ENCODE results near the gene USP34. TPM values are rescaled to one million over a fixed set of nuclear protein-coding genes. Genes with fewer than 3 reads are reported as not detected.
"Not testable (repeated sequence)": the region's sequence is repeated elsewhere in the genome, so short reads cannot be mapped to it uniquely, and the experiment has no call there.

The USP34 gene
- total RNA-seq, 4 donors from 2014 or later = 120 to 210 (median 157) TPM

DNA sequence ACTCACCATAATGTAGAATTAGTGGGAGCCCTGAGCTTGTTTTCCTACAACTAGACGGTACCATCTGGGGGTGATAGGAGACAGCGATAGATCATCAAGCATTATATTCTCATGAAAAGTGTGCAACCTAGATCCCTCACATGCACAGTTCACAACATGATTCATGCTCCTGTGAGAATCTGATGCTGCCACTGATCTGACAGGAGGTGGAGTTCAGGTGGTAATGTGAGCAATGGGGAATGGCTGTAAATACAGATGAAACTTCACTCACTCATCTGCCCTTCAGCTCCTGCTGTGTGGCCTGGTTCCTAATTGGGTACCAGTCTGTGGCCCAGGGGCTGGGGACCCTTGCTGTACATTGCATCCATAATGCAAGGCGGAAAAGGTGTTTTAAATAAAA is 60.7 kb downstream of the USP34 start:
- Histone ChIP-seq H3K27me3 (no peaks in the 10 kb centered on the region), H3K4me3 (no peak overlapping the region), H3K4me1 (peaks cover 0 to 23% (median 0%) of the 10 kb centered on the region in 3 donors), H3K36me3 (peaks cover 0 to 8% of the 10 kb centered on the region in 2 donors), H3K9me3 (no peaks in the 10 kb centered on the region), H3K27ac (no peak overlapping the region)
- no peak for TF ChIP-seq POLR2A (IDR thresholded peaks at IDR 0.05)
- no peak for TF ChIP-seq POLR2AphosphoS5 (IDR thresholded peaks at IDR 0.05)
- no peak for TF ChIP-seq EP300 (IDR thresholded peaks at IDR 0.05)
- TF ChIP-seq CTCF (IDR thresholded peaks at IDR 0.05) = no peak
- ATAC-seq = no peak
- 85 to 100% methylated on average over 3 of the region's 3 CpGs for WGBS, 2 donors (ENCODE audit: low coverage in 1 of 2)

GRCh38 chr2:61405813-61406212 is 65.1 kb downstream of the USP34 start:
- no peak overlapping the region for H3K4me3 ChIP-seq
- TF ChIP-seq POLR2AphosphoS5 (IDR thresholded peaks at IDR 0.05) = no peak
- TF ChIP-seq POLR2A (IDR thresholded peaks at IDR 0.05) = no peak
- no peak for TF ChIP-seq EP300 (IDR thresholded peaks at IDR 0.05)
- TF ChIP-seq CTCF (IDR thresholded peaks at IDR 0.05) = no peak

DNA sequence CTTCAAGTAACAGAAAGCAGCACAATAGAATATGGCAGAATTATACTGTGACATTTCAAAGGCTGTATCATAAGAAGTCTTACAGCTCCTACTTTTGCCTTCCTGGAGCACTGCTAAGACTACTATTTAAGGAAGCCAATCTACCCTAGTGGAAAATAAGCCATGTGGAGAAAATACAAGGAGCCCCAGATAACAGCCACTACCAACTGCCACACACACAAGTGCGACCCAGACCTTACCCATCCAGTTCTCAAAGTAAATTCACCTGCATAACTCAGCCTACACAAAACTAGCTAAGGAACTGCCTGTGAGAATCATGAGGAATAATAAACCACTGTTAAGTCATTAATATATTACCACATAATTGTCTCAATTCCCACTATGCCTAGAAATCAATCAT is 66.4 kb downstream of the USP34 start:
- Histone ChIP-seq H3K27me3 (no peaks in the 10 kb centered on the region), H3K4me3 (no peak overlapping the region), H3K27ac (no peak overlapping the region), H3K36me3 (peaks cover 0 to 19% of the 10 kb centered on the region in 2 donors), H3K9me3 (no peaks in the 10 kb centered on the region), H3K4me1 (no peaks in the 10 kb centered on the region)
- TF ChIP-seq POLR2AphosphoS5 (IDR thresholded peaks at IDR 0.05) (no peak), CTCF (IDR thresholded peaks at IDR 0.05) (no peak), POLR2A (IDR thresholded peaks at IDR 0.05) (no peak), EP300 (IDR thresholded peaks at IDR 0.05) (no peak)
- WGBS, 2 donors (ENCODE audit: low coverage in 1 of 2) = 67 to 91% methylated on average over 1 of the region's 1 CpG
- no peak for ATAC-seq

More at GRCh38 chr2:61405813-61406212, 65.1 kb downstream of the USP34 start:
- 47 to 55% methylated on average over 2 of the region's 2 CpGs for whole genome bisulfite sequencing, 2 donors (ENCODE audit: low coverage in 1 of 2)
- peaks cover 0 to 19% of the 10 kb centered on the region in 2 donors for H3K36me3 ChIP-seq
- H3K27ac ChIP-seq = no peak overlapping the region
- H3K27me3 ChIP-seq = no peaks in the 10 kb centered on the region
- no peaks in the 10 kb centered on the region for H3K9me3 ChIP-seq
- ATAC-seq = no peak
- H3K4me1 ChIP-seq = peaks cover 0 to 3% (median 0%) of the 10 kb centered on the region in 3 donors

GRCh38 chr2:61398413-61398812 is 72.5 kb downstream of the USP34 start:
- Histone ChIP-seq H3K4me3 (no peak overlapping the region), H3K4me1 (no peaks in the 10 kb centered on the region), H3K36me3 (peaks cover 0 to 28% of the 10 kb centered on the region in 2 donors), H3K9me3 (no peaks in the 10 kb centered on the region), H3K27me3 (no peaks in the 10 kb centered on the region), H3K27ac (no peak overlapping the region)
- TF ChIP-seq POLR2AphosphoS5 (IDR thresholded peaks at IDR 0.05) (no peak), EP300 (IDR thresholded peaks at IDR 0.05) (no peak), POLR2A (IDR thresholded peaks at IDR 0.05) (no peak), CTCF (IDR thresholded peaks at IDR 0.05) (no peak)
- 78% methylated on average over 9 of the region's 12 CpGs; no CpG with 5 or more reads in 1 of the 2 donors for WGBS, 2 donors (ENCODE audit: low coverage in 1 of 2)
- no peak for ATAC-seq

DNA sequence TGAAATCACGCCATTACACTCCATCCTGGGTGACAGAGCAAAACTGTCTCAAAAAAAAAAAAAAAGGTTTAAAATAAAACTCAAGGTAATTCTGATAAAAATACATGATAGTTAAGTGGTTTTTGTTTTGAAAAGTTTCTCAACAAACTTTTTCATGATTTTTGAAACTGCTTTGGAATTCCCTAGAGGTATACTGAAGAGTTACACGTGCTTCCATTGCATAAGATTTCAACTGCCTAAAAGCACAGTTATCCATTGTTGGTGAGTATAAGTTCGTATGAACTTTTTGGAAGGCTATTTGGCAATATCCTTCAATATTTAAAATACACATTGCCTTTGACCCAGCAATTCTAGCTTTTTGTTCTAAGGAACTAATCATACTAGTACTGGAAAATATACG is 74.9 kb downstream of the USP34 start:
- no peak overlapping the region for H3K27ac ChIP-seq
- TF ChIP-seq EP300 (IDR thresholded peaks at IDR 0.05) (no peak), POLR2AphosphoS5 (IDR thresholded peaks at IDR 0.05) (no peak), CTCF (IDR thresholded peaks at IDR 0.05) (no peak), POLR2A (IDR thresholded peaks at IDR 0.05) (no peak)
- WGBS, 2 donors (ENCODE audit: low coverage in 1 of 2) = 85 to 94% methylated on average over 4 of the region's 4 CpGs
- no peaks in the 10 kb centered on the region for H3K4me1 ChIP-seq
- ATAC-seq = no peak
- no peaks in the 10 kb centered on the region for H3K27me3 ChIP-seq
- H3K4me3 ChIP-seq = no peak overlapping the region
- peaks cover 0 to 45% of the 10 kb centered on the region in 2 donors for H3K36me3 ChIP-seq
- H3K9me3 ChIP-seq = no peaks in the 10 kb centered on the region

DNA sequence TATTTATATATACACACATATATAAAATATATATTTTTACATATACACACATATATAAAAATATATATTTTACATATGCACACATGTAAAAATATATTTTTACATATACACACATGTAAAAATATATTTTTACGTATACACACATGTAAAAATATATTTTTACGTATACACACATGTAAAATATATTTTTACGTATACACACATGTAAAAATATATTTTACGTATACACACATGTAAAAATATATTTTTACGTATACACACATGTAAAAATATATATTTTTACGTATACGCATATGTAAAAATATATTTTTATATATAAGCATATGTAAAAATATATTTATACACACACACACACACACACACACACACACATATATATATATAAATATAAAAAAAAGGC is 83.3 kb downstream of the USP34 start:
- not testable (repeated sequence) for H3K27ac ChIP-seq, H3K9me3 ChIP-seq, ATAC-seq, H3K27me3 ChIP-seq, H3K4me1 ChIP-seq, H3K4me3 ChIP-seq
- WGBS, 2 donors (ENCODE audit: low coverage in 1 of 2) = 92 to 96% methylated on average over 7 of the region's 7 CpGs
- peaks cover 0 to 41% of the 10 kb centered on the region in 2 donors for H3K36me3 ChIP-seq

DNA sequence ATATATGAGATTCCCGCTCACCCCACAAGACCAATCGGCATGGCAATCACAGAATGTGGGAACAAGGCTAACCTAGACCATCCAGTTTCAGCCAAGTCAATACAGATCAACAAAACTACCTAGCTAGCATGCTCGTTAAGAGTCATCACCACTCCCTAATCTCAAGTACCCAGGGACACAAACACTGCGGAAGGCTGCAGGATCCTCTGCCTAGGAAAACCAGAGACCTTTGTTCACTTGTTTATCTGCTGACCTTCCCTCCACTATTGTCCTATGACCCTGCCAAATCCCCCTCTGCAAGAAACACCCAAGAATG is 90.0 kb downstream of the USP34 start:
- not testable (repeated sequence) for H3K9me3 ChIP-seq, H3K27ac ChIP-seq, H3K27me3 ChIP-seq, H3K4me1 ChIP-seq, H3K4me3 ChIP-seq, ATAC-seq
- peaks cover 0 to 73% of the 10 kb centered on the region in 2 donors for H3K36me3 ChIP-seq
- 100% methylated on average over 1 of the region's 4 CpGs; no CpG with 5 or more reads in 1 of the 2 donors for WGBS, 2 donors (ENCODE audit: low coverage in 1 of 2)

Measured in gastroesophageal sphincter (tissue), 4 donors.